ENCODE data around the gene SELENOI. TPM values are rescaled to one million over a fixed set of nuclear protein-coding genes. Genes with fewer than 3 reads are reported as not detected.

SELENOI gene
- total RNA-seq, 1 donor: 11.6 TPM

- Histone ChIP-seq H3K9me3 (ENCODE audit: low read depth, low read length) (no peaks in the 10 kb centered on the region), H3K36me3 (ENCODE audit: insufficient read depth, low read length) (no peaks in the 10 kb centered on the region), H3K79me2 (ENCODE audit: insufficient read depth, low read length) (peaks cover 52% of the 10 kb centered on the region), H2AFZ (ENCODE audit: low read length) (peak overlapping the region; percentile 99), H3K4me1 (ENCODE audit: insufficient read depth, low read length) (peaks cover 22% of the 10 kb centered on the region), H3K4me3 (ENCODE audit: insufficient read depth, low read length) (peak overlapping the region; percentile 98), H3K27ac (ENCODE audit: low read depth, low read length) (peak overlapping the region; percentile 96), H3K27me3 (ENCODE audit: insufficient read depth, low read length) (no peaks in the 10 kb centered on the region), H3K4me2 (ENCODE audit: insufficient read depth, low read length) (peak overlapping the region; percentile 97), H4K20me1 (ENCODE audit: insufficient read depth, low read length) (peaks cover 7% of the 10 kb centered on the region)
- no peak for TF ChIP-seq CTCF (IDR thresholded peaks at IDR 0.05; ENCODE audit: extremely low read depth, low read depth, low read length)
- peak; percentile 39 for DNase-seq (ENCODE audit: insufficient read length, low spot score, missing footprints)
These were observed 729 bp upstream of the SELENOI start for GRCh38 chr2:26345283-26345544.

- H4K20me1 ChIP-seq (ENCODE audit: insufficient read depth, low read length): peaks cover 14% of the 10 kb centered on the region
- peak within 1 kb of the TSS; percentile 98 for H3K4me3 ChIP-seq (ENCODE audit: insufficient read depth, low read length)
- peaks cover 22% of the 10 kb centered on the region for H3K4me1 ChIP-seq (ENCODE audit: insufficient read depth, low read length)
- peaks cover 66% of the 10 kb centered on the region for H3K79me2 ChIP-seq (ENCODE audit: insufficient read depth, low read length)
- peak; percentile 27 for DNase-seq (ENCODE audit: insufficient read length, low spot score, missing footprints)
- peak within 1 kb of the TSS; percentile 99 for H3K4me2 ChIP-seq (ENCODE audit: insufficient read depth, low read length)
- H3K27ac ChIP-seq (ENCODE audit: low read depth, low read length): peak within 1 kb of the TSS; percentile 96
- no peaks in the 10 kb centered on the region for H3K9me3 ChIP-seq (ENCODE audit: low read depth, low read length)
- no peaks in the 10 kb centered on the region for H3K36me3 ChIP-seq (ENCODE audit: insufficient read depth, low read length)
- H2AFZ ChIP-seq (ENCODE audit: low read length): peak within 1 kb of the TSS; percentile 99
- TF ChIP-seq CTCF (IDR thresholded peaks at IDR 0.05; ENCODE audit: extremely low read depth, low read depth, low read length): no peak
- H3K27me3 ChIP-seq (ENCODE audit: insufficient read depth, low read length): no peaks in the 10 kb centered on the region
These were observed 611 bp downstream of the SELENOI start, which contains the start of gene ADGRF3 for GRCh38 chr2:26346454-26347053. TSS of gene ADGRF3 (minus strand) at chr2:26346789. CDS start at chr2:26346234, 555 bp downstream.

- no peak for TF ChIP-seq CTCF (IDR thresholded peaks at IDR 0.05; ENCODE audit: extremely low read depth, low read depth, low read length)
- Histone ChIP-seq H3K9me3 (ENCODE audit: low read depth, low read length) (no peaks in the 10 kb centered on the region), H3K27me3 (ENCODE audit: insufficient read depth, low read length) (no peaks in the 10 kb centered on the region), H3K36me3 (ENCODE audit: insufficient read depth, low read length) (no peaks in the 10 kb centered on the region), H3K4me3 (ENCODE audit: insufficient read depth, low read length) (peak overlapping the region; percentile 98), H4K20me1 (ENCODE audit: insufficient read depth, low read length) (peaks cover 14% of the 10 kb centered on the region), H2AFZ (ENCODE audit: low read length) (peak overlapping the region; percentile 91), H3K4me1 (ENCODE audit: insufficient read depth, low read length) (peaks cover 22% of the 10 kb centered on the region), H3K79me2 (ENCODE audit: insufficient read depth, low read length) (peaks cover 74% of the 10 kb centered on the region), H3K27ac (ENCODE audit: low read depth, low read length) (peak overlapping the region; percentile 86), H3K4me2 (ENCODE audit: insufficient read depth, low read length) (peak overlapping the region; percentile 99)
- peak; percentile 55 for DNase-seq (ENCODE audit: insufficient read length, low spot score, missing footprints)
These were observed 1.4 kb downstream of the SELENOI start for GRCh38 chr2:26347286-26347865.

- Histone ChIP-seq H3K4me1 (ENCODE audit: insufficient read depth, low read length) (peaks cover 19% of the 10 kb centered on the region), H3K4me3 (ENCODE audit: insufficient read depth, low read length) (no peak overlapping the region), H3K27me3 (ENCODE audit: insufficient read depth, low read length) (no peaks in the 10 kb centered on the region), H3K36me3 (ENCODE audit: insufficient read depth, low read length) (no peaks in the 10 kb centered on the region), H3K4me2 (ENCODE audit: insufficient read depth, low read length) (no peak overlapping the region), H2AFZ (ENCODE audit: low read length) (no peak overlapping the region), H4K20me1 (ENCODE audit: insufficient read depth, low read length) (peaks cover 14% of the 10 kb centered on the region), H3K79me2 (ENCODE audit: insufficient read depth, low read length) (peaks cover 90% of the 10 kb centered on the region), H3K27ac (ENCODE audit: low read depth, low read length) (no peak overlapping the region), H3K9me3 (ENCODE audit: low read depth, low read length) (no peaks in the 10 kb centered on the region)
- TF ChIP-seq CTCF (IDR thresholded peaks at IDR 0.05; ENCODE audit: extremely low read depth, low read depth, low read length): no peak
- no peak for DNase-seq (ENCODE audit: insufficient read length, low spot score, missing footprints)
These were observed 3.7 kb downstream of the SELENOI start for GRCh38 chr2:26349690-26350089.

Data from osteoblast (primary cell).